Left cardiac atrium (tissue), 4 donors: Measurements from ENCODE around the gene MROH9. TPM values are rescaled to one million over a fixed set of nuclear protein-coding genes. Genes with fewer than 3 reads are reported as not detected.
A peak's percentile ranks its signal among the peaks of the same experiment; 100 is the strongest.
"Not testable (repeated sequence)": the region's sequence is repeated elsewhere in the genome, so short reads cannot be mapped to it uniquely, and the experiment has no call there.

Source experiments
- ATAC-seq, 2 donors: fragments of 200-7000 bp; cut with Tn5 transposase; one replicate each; pipeline ENCODE4 v1.9.1; 2020; ENCODE audit warnings: mild to moderate bottlenecking in 2 of 2, moderate library complexity in 2 of 2
- DNase-seq: peaks from one replicate; pipeline ENCODE4 v3.0.0-alpha.2; 2020
- intact Hi-C, 2 donors: fragments of 100-400 bp; cut with DNase I; formaldehyde crosslinking; loops; one replicate each; pipeline versions ENCODE4 v1.14.1 to v1.15.1; 2022 to 2023
- long read RNA-seq: library from polyadenylated mRNA; unstranded; transcript quantifications from one replicate; pipeline ENCODE4 v2.0.0, GENCODE V29; 2021
- total RNA-seq, 2 donors: library from RNA; stranded (reverse); fragmentation: NEBNext Ultra II Directional; extraction: Animal tissue kit (Norgen Biotek cat#: 25700); gene quantifications; one replicate each; pipeline ENCODE4 v1.2.1, GENCODE V29; 2021
- donor health status: DM: no; HTN: yes; CAD: no.
- donor health status: DM: no; HTN: yes; CAD: no; lungs with severe emphysema.
- donor health status: DM: yes; HTN: yes; CAD: no.
- donor health status: Dilated cardiomyopathy.

The MROH9 gene, protein sequence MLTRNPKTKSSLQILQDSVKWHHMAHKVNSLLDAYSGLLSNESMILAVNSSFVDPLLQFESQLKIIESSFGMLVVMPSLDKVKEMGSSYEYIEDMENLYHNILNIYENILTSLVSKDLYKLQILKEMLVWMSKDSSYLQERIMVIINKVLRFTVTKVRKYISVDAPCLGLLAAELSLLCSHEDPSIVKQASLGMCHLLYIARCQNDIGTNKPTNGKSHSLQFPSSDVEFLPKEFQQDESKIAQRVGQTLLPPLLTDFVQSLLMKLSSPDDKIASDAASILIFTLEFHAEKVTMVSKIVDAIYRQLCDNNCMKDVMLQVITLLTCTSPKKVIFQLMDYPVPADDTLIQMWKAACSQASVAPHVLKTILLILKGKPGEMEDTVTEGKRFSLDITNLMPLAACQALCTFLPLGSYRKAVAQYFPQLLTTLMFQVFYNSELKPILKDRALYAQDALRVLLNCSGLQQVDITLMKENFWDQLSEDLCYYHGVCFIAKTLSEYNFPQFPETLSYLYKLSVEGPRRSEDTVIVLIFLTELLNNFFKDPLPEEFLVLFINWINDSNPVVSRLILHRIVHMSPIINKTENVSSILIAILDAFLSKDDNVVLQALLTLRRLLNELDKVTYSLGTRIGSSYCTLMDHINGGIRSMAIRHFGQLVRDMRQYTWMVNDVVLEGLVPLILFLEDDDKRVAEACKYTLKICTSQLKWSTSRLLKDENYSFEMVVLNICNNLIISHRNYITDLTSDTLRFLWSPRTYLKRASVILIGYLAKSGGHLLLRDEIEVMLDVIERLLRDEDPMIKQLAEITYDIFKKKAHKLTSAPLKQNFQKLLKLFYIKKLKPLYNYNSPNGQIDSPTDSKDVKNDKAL
- not detected for total RNA-seq
- long read RNA-seq = 0 reads

GRCh38 chr1:170935231-170935630 lies at the start of gene MROH9:
MROH9 (plus strand) TSS chr1:170935534; CDS start chr1:170945557, 10,023 bp downstream.
- intact Hi-C loops = no loop called here
- ATAC-seq = no peak
- DNase-seq = no peak

DNA sequence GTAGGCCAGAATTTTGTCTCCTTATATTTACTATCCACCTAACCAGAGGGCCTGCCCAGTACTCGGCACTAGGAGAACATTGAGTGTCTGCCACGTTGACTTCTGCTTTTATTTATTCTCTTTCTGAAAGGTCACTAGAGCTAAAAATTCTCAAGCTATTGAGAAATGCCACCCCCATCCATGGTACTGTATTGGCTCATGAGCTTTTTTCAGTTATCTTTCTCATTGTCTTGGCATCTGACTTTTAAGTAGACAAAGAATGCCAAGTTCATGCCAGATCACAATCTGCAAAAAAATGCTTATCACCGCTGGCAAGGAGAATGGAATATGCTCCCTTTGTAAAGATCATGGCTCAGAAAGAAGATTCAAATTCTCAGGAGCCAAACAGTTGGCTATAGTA lies 49.8 kb upstream of the MROH9 start:
- DNase-seq (no peak), ATAC-seq (no peak)
- intact Hi-C loops = loop anchor here in 1 of 2 donors (10.0 kb wide), 1 partner anchor 961 kb away; no protein-coding TSS in a partner anchor

GRCh38 chr1:170886460-170886859 lies 48.9 kb upstream of the MROH9 start:
- intact Hi-C loops = loop anchor here in 1 of 2 donors (10.0 kb wide), 1 partner anchor 962 kb away; no protein-coding TSS in a partner anchor
- no peak for ATAC-seq
- no peak for DNase-seq

- no peak for ATAC-seq
- no peak for DNase-seq
- intact Hi-C loops = loop anchor here in 1 of 2 donors (10.0 kb wide), 1 partner anchor 963 kb away; no protein-coding TSS in a partner anchor
Observed at GRCh38 chr1:170887726-170888125, 47.6 kb upstream of the MROH9 start.

- ATAC-seq (no peak), DNase-seq (no peak)
- intact Hi-C loops = no loop called here
Observed at GRCh38 chr1:170891872-170892271, 43.5 kb upstream of the MROH9 start.

GRCh38 chr1:170893655-170894297 lies 41.6 kb upstream of the MROH9 start:
- DNase-seq = no peak
- intact Hi-C loops = no loop called here
- ATAC-seq = no peak

DNA sequence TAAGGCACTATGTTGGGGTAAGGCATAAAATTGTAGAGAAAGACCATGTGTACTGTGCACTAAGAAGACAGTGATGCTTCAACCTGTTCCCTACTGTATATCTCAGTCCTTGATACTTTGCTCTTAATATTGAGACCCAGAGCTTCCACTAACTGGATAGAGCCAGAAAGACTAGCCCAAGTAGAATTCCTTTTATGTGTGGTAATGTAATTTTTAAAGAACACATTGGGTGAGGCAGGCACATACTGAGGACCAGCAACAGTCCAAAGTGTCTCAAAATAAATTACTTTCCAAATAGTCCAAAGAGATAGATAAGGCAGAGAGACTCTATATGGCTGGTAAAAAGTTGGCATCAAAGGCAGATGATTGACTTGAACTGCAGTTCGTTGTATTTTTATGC lies 31.4 kb upstream of the MROH9 start:
- intact Hi-C loops = no loop called here
- no peak for ATAC-seq

GRCh38 chr1:170908942-170909341 lies 26.4 kb upstream of the MROH9 start:
- intact Hi-C loops = no loop called here
- ATAC-seq (no peak), DNase-seq (no peak)

More for the DNA sequence above, 31.4 kb upstream of the MROH9 start:
- DNase-seq = no peak

GRCh38 chr1:170910273-170910672 lies 25.1 kb upstream of the MROH9 start:
- DNase-seq (no peak), ATAC-seq (no peak)
- intact Hi-C loops = no loop called here

- intact Hi-C loops = no loop called here
- DNase-seq = no peak
- no peak for ATAC-seq
Observed at GRCh38 chr1:170917373-170917772, 18.0 kb upstream of the MROH9 start.

GRCh38 chr1:170924656-170925055 lies 10.7 kb upstream of the MROH9 start:
- ATAC-seq, DNase-seq, intact Hi-C loops: not testable (repeated sequence)

- DNase-seq (no peak), ATAC-seq (no peak)
- intact Hi-C loops = no loop called here
Observed at GRCh38 chr1:170927955-170928840, 7.1 kb upstream of the MROH9 start.

- intact Hi-C loops = no loop called here
- DNase-seq (no peak), ATAC-seq (peak; percentile 25 to 46)
Observed at GRCh38 chr1:170929412-170929834, 5.9 kb upstream of the MROH9 start.

DNA sequence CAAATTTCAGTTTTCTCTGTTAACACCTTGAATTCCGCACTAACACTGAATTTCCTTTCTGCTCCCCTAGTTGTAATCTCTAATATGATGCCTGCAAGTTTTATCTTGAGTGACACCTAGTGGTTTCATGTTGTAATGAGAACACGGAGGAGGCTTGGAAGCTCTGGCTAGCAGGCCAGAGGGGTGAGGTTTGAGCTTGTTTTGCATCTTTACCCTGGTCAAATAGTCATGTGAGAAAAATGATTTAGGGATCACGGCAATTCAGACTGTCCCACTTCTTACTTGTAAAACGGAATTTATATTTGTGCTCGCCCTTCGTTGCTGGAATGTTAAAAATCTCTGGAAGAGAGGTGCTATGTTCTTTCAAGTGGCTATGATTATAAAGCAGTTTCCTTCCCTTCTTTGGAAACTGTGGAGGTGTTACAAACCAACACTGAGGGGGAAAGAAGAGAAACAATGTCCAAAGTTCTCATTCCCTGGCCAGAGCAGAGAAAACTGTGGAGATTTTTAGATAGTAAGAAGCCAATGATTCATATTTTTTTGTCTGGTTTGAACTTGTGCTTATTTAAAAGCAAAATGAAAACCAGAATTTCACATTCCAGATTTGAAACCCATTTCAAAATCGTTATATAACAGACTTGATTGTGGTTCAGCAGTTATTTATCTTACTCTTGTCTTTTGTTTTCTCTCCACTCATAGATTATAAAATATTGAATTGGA lies 5.3 kb upstream of the MROH9 start:
- intact Hi-C loops = no loop called here
- no peak for DNase-seq
- peak; percentile 96 to 97 for ATAC-seq

GRCh38 chr1:170931650-170932049 lies 3.7 kb upstream of the MROH9 start:
- DNase-seq (no peak), ATAC-seq (no peak)
- intact Hi-C loops = no loop called here

GRCh38 chr1:170932236-170932635 lies 3.1 kb upstream of the MROH9 start:
- no peak for ATAC-seq
- no peak for DNase-seq
- intact Hi-C loops = no loop called here

GRCh38 chr1:170938281-170938680 lies 2.9 kb downstream of the MROH9 start:
- ATAC-seq (no peak), DNase-seq (no peak)
- intact Hi-C loops = no loop called here

DNA sequence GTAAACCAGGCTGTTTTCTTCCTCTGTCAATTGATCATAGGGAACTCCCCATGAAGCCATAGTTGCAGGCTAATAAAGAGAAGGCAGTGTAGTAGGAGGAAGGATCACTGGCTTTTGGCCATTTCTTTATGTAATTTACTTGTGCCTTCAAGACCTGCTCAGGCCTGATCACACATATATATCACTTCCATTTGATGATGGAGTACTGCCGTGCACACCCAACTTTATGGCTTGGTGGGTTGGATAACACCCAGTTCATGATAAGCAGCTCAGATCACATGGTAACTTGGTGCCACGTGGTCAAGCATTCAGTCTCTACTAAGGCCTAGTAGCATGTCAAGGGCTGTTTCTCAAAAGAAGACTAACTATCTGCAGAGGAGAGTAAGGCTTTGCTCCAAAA lies 4.1 kb downstream of the MROH9 start:
- ATAC-seq (no peak), DNase-seq (no peak)
- intact Hi-C loops = no loop called here
